MV-4-11 (cell line): ENCODE measurements around the gene TNFRSF1B.
A peak's percentile ranks its signal among the peaks of the same experiment; 100 is the strongest.

Experiments used
- DNase-seq: peaks from one replicate; lab custom pipeline; 2025; lab: John Stamatoyannopoulos, UW

The TNFRSF1B gene

DNA sequence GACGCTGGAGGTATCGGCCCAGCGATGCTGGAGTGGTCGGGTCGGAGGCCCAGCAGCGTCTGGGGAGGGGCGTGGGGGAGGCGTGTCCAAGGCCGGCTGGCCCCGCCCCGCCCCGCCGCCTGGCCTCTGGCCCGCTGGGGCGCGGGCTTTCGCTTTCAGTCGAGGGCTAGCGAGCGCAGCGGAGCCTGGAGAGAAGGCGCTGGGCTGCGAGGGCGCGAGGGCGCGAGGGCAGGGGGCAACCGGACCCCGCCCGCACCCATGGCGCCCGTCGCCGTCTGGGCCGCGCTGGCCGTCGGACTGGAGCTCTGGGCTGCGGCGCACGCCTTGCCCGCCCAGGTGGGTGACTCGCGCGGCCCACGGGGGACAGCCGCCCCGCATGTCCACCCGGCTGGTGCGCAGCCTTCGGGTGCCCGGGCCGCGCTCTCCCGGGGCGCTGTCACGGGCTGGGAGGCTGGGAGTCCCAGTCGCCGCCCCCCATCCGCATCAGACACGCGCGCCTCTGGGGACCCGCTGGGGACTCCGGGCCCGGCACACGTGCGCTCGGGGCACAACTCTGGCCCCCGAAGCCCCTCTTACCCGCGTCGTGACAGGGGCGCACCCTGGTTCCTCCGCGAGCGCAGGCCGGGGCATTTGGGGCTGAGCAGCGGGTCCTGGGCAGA is at the start of gene TNFRSF1B:
TSS of gene TNFRSF1B (plus strand) at position 158 of the 659 bp plus-strand sequence. CDS start at position 259, 101 bp downstream.
- peak; percentile 43 for DNase-seq

DNA sequence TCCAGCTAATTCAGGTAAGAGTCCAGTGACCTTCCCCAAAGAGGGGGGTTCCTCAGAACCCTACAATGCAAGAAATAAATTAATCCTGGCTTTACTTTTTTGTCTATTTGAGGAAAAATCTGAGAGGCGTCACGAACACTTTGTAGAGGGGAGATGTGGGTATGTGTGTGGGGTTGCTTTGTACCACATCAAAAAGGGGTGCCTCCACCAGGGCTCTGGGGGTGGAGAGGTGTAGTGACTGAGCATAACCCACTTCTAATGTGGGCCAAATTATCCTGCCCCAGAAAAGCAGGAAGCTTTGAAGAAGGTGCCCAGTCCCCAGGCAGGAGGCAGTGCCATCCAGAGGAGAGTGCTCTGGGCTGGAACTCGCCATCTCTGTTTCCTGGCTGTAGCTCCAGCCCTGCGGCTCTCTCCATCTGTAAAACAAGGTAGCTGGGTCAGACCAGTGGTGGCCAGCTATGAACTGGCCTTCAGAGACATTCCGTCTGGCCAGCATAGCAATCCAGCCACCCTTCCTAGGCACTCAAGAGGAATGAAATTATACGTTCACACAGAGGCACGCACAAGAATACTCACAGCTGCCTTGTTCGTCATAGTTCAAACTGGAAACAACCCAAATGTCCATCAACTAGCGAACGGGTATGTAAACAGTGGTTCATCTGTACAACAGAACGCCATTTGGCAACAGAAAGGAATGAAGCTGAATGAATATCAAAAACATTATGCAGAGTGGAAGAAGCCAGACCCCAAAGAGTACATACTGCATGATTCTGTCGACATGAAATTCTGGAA is 45.4 kb upstream of the TNFRSF1B start:
- no peak for DNase-seq

DNA sequence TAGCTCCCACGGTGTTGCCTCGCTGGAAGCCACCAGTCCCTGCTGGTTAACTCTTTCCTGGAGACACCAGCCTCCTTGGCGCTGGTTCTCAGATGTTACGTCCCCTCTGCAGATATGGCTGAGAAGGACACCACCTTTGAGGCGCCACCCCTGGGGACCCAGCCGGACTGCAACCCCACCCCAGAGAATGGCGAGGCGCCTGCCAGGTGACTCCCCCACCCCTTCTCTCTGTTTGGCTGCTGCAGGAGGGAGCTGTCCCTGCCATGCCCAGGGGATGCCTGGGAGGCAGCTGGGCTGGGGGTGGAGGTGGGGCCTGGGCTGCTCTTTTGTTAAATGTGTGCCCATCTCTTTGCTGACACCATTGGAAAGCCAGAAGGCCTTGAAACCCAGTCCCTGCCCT is 43.6 kb upstream of the TNFRSF1B start:
- DNase-seq: no peak

DNA sequence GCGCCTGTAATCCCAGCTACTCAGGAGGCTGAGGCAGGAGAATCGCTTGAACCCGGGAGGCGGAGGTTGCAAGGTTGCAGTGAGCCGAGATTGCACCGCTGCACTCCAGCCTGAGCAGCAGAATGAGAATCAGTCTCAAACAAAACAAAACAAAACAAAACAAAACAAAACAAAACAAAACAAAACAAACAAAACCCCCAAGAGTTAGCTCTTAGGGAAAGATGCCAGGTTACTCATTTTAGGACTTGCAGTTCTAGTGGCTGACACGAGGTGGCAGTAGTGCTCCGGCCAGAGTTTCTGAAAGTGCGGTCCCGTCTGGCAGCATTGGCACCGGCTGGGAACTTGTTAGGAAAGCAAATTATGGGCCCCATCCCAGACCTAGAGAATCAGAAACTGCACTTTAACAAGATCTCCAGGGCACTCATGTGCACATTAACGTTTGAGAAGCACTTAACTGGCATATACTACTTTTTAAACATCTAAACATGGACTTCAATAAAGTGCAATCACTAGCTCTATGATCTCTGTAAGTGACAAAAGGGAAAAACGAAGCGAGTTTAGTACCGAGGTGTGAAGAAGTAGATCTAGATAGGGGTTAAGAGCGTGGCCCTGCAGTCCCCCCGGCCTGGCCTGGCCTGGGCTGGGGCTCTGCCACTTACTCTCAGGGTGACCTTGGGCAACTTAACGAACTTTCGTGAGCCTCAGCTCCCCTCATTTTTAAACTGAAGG is 41.9 kb upstream of the TNFRSF1B start:
- DNase-seq: peak; percentile 54

DNA sequence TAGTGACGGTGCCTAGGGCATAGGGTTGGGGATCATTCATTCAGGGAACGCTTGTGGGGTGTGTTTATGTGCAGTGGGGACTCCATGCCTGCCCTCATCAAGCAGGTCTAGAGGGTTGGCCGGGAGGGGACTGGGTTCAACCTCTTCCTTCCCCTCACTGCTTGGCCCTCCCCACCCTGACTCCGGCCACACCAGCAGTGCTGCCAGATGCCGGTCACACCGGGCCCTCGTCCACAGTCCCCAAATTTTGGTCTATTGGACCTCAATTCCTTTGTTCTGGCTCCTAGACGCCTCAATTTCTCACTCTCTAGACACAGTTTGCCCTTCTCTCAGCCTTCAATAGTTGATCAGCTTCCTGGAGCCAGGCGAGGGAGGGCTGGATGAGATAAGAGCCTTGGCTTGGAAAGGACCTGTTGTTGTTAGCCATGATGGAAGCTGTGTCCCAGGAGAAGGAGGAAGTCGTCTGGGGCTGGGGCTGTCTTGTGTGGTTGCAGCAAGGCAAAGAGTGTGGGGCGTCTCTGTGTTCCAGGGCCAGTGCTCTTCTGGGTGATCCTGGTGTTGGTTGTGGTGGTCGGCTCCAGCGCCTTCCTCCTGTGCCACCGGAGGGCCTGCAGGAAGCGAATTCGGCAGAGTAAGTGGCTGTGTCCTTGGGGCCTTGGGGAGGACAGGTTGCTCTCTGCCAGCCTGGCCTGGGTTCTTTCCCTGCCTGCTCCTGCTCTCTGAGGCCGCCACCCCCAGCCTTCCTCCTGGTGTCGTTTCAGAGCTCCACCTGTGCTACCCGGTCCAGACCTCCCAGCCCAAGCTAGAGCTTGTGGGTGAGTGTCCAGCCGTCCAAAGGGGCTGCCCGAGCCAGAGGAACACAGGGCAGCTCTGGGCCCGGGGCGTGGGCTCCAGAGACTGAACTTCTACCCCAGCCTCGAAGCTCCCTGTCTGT is 41.1 kb upstream of the TNFRSF1B start:
- peak; percentile 10 for DNase-seq

DNA sequence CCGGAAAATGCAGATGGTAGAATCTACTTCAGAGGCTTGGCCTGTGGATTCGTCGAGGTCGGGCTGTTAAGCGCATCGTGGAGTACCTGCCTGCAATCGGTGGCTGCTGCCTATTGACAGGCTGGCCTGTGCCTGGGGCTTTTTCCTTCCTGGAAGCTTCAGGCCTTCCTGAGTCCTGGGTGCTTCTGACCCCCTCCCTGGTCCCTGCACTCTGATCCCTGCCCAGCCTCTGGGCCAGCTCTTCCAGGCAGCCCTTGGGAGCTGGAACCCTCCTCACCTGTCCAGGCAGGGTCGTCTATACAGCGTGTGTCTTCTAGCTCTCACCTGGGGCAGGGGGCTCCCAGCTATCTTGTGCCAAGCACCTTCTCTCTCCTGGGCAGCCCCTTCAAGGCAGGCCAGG is 40.0 kb upstream of the TNFRSF1B start:
- DNase-seq: no peak

DNA sequence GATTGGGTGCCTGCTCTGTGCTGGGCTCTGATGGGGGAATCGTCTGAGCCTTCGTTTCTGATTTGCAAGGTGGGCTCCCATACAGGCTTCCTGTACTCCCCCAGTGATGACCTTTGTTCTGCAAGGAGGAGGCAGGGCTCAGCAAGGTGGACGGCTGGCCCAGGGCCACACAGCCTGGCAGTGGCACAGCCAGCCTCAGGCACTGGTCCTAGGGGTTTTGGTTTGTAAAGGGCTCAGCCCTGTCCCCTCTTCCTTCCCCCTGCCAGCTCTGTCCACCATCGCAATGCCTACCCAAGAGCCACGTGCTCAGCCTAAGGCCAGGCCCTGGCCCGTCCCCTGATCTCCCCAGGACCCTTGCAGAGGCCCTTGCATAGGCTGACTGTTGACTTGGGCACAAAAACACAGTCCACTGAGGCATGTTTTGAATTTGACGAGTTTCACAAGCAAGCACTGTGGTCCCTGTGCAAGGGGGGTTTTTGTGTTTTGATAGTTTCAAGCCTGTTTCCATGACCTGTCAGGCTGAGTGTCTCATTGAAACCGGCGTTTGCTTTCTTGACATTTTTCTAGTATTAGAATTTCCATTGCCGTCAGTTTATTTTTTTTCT is 39.5 kb upstream of the TNFRSF1B start:
- no peak for DNase-seq

DNA sequence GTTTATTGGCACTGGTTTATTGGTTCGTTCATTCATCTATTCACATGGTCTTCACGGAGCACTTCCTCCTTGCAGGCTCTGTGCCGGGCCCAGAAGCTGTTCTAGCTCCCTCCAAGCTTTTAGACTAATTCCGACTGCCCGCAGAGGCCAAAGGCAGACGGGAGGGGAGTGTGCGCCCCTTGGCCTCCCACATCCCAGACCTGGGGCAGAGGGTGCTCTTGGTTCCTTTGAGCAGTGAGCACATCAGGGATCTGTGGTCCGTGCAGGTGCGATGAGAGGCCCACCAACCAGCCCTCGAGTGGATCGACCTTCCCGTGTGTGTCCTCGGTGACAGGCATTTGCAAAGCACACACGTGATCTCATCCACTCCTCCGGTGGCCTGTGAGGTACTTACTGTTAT is 38.7 kb upstream of the TNFRSF1B start:
- no peak for DNase-seq

DNA sequence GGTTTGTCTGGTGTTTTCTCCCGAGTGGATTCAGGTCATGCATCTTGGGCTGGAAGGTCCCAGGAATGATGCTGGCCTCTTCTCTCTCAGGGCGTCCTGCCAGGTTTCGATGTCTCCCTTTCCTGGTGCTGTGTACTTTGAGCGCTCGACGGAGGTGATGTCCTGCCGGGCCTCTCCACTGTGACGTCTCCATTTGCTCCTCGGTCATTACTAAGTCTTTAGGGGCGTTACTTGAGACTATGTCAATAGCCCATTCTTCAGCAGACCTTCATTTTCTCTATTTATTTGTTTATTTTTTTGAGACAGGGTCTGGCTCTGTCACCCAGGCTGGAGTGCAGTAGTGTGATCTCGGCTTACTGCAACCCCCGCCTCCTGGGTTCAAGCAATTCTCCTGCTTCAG is 37.2 kb upstream of the TNFRSF1B start:
- DNase-seq: no peak

DNA sequence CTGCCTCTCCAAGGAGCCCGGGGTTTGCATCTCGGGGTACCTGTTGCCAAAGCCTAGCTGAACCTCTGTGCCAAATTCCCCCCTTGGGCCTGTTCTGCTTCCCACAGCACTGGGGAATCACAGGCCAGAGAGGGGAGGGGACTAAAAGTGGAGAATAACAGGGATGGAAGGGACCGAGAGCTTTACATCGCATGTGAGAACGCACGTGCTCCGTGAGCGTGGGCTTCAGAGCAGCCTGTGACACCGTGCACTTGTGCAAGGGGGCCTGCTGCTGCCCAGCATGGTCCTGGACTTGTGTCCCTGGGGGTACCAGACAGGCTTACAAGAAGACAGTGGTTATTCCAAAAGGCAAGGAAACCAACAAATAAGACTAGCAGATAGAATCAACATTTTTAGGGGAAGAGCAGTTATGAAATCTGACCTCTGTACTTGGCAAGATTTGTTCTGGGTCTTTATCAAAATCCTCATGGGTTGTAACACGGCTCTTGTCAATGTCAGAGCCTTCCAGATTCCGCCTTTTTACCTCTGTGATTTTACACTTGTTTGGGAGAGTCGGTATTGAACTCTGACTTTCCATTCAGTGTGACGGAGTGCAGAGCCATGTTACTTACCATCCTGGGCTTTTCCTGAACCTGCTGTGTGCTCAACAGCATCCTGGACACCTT is 36.2 kb upstream of the TNFRSF1B start:
- DNase-seq: no peak

DNA sequence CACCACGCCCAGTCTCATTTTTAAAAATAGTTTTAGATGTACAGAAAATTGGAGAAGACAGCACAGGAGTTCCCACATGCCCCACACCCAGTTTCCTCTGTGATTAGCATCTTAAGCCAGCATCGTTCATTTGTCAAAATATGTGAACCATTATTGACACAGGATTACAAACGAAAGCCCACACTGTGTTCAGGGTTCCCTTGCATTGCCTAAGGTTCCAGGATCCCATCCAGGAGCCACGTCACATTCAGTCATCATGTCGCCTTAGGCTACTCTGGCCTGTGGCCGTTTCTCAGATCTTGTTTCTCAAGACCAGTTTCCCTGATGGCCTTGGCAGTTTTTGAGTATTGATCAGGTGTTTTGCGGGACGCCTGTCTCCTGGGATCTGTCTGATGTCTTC is 34.7 kb upstream of the TNFRSF1B start:
- DNase-seq: no peak

DNA sequence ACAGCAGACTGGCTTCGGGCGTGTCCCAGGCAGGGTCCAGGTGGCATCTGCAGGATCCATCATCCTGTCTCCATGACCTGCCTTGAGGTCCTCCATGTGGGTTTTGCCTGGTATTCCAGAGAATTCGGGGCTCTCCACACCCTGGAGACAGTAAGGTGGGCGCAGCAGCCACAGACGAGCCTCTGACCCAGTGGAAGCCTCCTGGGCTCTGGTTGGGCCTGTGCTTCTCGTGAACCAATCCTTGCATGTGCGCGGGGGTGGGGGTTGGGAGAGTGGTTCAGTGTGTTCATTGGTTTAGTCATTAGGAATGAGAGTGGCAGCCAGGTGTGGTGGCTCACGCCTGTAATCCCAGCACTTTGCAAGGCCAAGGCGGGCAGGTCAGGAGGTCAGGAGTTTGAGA is 32.1 kb upstream of the TNFRSF1B start:
- no peak for DNase-seq

DNA sequence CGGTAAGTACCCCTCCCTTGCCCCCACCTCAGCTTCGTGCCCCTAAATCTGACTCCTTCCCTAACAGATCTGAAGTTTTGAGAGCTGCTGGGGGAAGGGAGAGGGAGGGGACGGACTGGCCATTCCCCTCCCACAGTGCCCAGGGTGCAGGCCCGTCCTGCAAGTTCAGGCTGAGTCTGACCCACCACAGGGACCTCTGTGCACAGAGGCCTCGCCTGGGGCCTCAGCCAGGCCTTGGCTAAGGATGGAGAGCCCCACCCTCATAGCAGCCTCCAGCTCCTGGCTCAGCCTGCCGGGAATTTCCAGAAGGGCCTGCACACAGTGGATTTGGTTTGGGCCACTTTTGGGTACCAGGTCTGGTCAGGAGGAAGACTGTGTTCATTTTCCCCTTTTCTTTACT is 31.2 kb upstream of the TNFRSF1B start:
- DNase-seq: no peak

DNA sequence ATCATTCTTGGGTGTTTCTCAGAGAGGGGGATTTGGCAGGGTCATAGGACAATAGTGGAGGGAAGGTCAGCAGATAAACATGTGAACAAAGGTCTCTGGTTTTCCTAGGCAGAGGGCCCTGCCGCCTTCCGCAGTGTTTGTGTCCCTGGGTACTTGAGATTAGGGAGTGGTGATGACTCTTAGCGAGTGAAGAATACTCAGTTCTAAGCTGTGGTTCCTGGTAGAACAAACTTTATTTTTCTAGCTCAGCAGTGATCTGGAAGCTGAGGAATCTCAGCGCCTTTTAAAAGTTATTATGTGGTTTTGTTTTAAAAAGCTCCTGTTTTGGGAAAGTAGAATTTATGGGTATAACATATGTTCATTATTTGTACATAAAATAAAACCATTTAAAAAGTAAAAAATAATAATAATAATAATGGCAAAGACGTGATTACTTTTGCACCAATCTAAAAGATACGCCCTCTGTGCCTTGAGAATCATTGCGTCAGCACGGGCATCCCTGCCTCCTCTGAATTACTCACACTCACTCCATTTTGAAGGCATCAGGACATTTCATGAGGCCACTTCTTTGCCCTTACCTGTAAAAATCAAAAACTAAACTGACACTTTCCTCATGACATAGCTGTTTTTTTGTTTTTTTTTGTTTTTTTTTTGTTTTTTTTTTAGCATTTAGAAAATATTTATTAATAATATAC is 29.7 kb upstream of the TNFRSF1B start:
- DNase-seq: no peak

DNA sequence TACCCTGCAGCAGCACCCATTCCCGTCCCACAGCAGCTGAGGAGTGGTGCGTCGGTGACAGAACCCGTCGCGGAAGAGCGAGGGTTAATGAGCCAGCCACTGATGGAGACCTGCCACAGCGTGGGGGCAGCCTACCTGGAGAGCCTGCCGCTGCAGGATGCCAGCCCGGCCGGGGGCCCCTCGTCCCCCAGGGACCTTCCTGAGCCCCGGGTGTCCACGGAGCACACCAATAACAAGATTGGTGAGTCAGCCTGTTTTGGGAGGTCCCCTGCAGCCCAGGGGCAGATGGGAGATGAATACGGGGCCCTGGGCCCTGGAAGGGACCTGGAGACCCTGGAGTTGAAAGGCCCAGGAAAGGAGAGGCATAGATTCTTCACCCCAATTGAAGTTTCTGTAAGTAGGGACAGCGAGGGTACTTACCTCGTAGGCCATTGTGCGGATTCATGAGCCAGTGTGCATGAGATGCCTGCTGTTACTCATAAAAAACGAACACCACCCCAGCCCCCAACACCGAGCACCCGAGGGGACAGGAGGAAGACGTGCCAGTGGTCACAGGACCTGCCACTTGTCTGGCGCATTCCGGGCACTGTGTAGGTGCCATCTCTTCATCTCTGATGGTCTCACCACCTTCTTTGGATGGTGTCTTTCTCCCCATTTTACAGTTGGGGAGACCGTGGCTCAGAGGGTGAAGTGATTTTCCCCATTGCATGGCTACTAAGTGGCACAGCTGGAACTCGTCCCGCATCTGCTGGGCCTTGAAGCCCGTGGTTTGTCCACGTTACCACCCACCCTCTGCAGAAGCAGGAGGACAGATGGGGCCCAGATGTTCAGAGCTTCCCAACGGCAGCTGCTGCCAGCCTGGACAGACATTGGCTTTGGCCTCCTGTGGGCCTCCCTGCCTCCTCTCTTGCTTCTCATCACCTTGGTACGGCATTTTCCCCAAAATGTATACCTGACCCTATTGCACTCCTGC is 28.3 kb upstream of the TNFRSF1B start:
- DNase-seq: no peak

DNA sequence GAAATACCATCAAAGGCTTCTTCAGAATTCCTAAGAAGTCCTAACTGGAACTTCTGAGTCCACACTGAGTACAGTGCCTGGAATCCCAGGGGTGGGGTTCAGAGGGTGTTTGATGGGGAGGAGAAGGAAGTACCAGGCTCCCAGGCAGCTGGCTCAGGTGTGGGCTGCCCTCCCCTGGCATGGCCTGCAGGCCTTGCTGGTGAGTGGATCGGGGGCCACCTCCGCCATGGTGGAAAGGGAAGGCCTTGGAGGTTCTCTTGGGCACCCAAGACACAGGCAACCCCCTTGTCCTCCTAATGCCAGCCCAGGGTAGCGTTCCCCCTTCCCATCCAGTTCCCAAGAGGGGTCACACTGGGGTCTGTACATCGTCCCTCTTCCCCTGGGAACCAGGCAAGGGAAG is 26.8 kb upstream of the TNFRSF1B start:
- DNase-seq: no peak

DNA sequence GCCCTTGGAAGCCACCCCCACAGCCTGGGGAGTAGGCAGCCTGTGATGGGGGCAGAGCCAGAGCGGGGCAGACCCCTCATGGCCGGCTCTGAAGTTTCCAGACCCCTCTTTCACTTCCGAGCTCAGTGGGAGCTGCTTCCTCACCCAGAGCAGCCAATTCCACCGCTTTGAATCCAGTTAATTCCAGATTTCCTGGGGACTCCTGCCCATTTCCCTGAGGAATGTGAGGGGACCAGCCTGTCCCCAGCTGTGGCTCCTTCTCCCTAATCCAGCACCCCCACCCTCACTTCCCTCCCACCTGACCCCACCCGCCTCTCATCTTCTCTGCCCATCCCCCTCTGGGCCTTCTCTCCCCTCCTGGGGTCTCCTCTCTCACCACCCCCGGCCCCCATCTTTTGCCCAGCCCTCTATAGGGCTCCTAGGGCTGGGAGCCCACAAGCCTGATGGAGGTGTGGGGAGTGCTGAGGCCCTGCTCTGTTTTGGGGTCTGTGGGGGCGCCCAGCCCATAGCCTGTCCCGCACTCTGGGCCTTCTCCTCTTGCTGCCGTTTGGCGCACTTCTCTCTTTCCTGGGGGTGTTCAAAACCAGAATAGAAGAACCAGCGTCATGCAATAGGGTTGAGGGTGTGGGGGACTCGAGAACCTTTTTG is 26.2 kb upstream of the TNFRSF1B start:
- DNase-seq: no peak

DNA sequence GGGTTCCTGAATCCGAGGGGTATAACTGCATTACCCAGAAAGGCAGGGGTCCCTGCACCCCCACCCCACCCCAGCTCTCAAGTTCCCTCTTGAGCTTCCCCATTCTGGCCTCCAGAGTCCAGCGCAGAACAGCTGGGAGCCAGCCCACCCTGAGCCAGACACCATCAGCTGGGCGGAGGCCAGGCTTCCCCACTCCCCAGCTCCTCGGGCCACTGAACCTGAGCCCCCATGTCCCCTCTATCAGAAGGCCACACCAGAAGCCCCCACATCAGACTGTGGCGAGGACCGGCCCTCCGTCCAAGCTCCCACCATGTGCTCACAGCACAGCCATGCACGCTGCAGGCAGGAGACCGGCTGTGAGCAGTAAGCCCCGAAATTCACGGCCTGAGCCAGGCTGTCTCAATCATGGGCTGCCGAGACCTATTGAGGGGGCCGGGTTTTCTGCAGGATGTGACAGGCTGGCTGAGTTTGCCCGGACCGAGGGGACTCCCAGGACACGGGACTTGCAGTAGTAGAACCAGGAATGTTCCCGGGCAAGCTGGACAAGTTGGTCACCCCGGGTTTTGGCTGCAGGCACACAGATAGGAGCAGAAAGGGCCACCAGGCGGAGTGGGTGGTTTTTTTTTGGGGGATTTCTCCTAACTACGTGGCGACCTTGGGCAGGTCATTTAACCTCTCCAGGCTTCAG is 25.5 kb upstream of the TNFRSF1B start:
- no peak for DNase-seq
